Glomerular visceral epithelial cell (primary cell): ENCODE data around the gene ZNF491.
"Not testable (repeated sequence)": the region's sequence is repeated elsewhere in the genome, so short reads cannot be mapped to it uniquely, and the experiment has no call there.

Experiments used
- DNase-seq: peaks from one replicate; pipeline ENCODE4 v3.0.0-alpha.2; 2016; ENCODE audit errors: extremely low spot score

ZNF491 gene

DNA sequence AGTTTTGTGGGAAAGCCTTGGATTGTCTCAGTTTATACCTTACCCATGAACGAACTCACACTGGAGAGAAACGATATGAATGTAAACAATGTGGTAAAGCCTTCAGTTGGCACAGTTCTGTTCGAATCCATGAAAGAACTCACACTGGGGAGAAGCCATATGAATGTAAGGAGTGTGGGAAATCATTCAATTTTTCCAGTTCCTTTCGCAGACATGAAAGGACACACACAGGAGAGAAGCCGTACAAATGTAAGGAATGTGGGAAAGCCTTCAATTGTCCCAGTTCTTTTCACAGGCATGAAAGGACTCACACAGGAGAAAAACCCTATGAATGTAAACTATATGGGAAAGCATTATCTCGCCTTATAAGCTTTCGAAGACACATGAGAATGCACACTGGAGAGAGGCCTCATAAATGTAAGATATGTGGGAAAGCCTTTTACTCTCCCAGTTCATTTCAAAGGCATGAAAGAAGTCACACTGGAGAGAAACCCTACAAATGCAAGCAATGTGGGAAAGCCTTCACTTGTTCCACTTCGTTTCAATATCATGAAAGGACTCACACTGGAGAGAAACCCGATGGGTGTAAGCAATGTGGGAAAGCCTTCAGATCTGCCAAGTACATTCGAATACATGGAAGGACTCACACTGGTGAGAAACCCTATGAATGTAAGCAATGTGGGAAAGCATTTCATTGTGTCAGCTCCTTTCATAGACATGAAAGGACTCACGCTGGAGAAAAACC is 8.2 kb downstream of the ZNF491 start:
- DNase-seq: no peak

DNA sequence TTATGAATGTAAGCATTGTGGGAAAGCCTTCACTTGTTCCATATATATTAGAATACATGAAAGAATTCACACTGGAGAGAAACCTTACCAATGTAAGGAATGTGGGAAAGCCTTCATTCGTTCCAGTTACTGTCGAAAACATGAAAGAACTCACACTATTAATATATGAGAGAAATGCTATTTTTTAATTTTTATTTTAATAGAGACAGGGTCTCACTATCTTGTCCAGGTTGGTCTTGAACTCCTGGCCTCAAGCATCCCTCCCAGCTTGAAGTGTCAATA is 8.7 kb downstream of the ZNF491 start:
- DNase-seq: no peak

GRCh38 chr19:11813703-11814028 is 15.3 kb downstream of the ZNF491 start:
- DNase-seq: no peak

DNA sequence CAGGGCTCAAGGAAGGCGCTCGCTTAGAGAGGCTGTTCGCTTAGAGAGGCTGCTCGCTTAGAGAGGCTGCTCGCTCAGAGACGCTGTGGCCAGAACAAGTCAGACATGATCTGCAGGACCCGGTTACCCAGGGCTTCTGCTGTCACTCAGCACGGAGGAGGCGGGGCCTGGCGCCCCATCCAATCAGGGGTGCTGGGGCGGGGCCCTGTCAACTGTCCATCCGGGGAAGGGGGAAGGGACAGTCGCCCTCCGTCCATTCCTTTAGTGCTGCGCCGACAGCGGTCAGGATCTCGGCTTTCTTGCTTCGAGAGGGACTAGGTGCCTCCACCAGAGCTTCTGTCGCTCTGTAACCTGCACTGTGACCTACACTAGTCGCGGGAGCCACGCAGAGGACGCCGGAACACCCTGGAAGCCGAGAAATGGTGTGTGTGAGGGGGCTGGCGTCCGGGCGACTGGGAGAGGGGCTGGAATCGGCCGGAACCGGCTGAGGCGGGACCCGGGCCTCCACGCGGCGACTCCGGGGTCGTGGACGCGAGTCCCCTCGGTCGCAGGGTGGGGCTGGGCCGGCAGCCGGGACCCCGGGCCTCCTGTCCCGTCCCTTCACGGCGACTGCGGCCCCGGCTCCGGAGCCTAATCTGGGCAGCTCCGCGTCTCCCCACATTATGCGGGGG is 15.8 kb downstream of the ZNF491 start, which contains the start of gene ZNF440:
TSS of gene ZNF440 (plus strand) at position 245 of the 671 bp plus-strand sequence. CDS start at position 420, 175 bp downstream.
- DNase-seq: peak; percentile 94

- peak; percentile 15 for DNase-seq
Measured at GRCh38 chr19:11814700-11815035, 16.3 kb downstream of the ZNF491 start.

GRCh38 chr19:11821474-11822109 is 23.3 kb downstream of the ZNF491 start:
- DNase-seq: peak; percentile 34

- not testable (repeated sequence) for DNase-seq
Measured at GRCh38 chr19:11828957-11829876, 30.9 kb downstream of the ZNF491 start.

DNA sequence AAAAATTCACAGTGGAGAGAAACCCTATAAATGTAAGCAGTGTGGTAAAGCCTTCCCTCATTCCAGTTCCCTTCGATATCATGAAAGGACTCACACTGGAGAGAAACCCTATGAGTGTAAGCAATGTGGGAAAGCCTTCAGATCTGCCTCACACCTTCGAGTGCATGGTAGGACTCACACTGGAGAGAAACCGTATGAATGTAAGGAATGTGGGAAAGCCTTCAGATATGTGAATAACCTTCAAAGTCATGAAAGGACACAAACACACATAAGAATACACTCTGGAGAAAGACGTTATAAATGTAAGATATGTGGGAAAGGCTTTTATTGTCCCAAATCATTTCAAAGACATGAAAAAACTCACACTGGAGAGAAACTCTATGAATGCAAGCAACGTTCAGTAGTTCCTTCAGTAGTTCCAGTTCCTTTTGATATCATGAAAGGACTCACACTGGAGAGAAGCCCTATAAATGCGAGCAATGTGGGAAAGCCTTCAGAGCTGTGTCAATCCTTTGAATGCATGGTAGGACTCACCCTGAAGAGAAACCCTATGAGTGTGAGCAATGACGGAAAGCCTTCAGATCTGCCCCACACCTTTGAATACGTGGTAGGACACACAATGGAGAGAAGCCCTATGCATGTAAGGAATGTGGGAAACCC is 34.1 kb downstream of the ZNF491 start:
- no peak for DNase-seq

- no peak for DNase-seq
Measured at GRCh38 chr19:11833541-11833940, 35.2 kb downstream of the ZNF491 start.

- DNase-seq: not testable (repeated sequence)
Measured at GRCh38 chr19:11835626-11836066, 37.3 kb downstream of the ZNF491 start.

- no peak for DNase-seq
Measured at GRCh38 chr19:11843722-11844121, 45.4 kb downstream of the ZNF491 start.

- DNase-seq: not testable (repeated sequence)
Measured at GRCh38 chr19:11847615-11848014, 49.3 kb downstream of the ZNF491 start.

DNA sequence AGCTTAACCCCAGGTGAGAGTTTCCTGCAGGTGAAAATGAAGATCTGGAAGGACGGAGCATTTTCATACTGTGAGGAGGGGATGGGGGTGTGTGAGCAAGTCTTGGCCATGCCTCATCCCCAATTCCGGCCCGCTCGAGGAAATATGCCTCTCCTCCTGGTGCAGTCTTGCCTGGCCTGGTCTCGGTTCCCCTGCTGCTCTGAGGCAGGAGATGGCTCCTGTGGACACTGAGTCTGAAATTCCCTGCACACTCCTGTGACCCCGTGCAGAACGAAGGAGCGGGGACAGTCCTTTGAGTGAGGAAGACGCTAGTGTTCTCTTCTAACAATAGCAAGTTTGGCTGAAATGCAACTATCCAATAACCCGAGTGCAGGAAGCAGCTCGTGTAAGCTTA is 49.9 kb downstream of the ZNF491 start:
- no peak for DNase-seq

DNA sequence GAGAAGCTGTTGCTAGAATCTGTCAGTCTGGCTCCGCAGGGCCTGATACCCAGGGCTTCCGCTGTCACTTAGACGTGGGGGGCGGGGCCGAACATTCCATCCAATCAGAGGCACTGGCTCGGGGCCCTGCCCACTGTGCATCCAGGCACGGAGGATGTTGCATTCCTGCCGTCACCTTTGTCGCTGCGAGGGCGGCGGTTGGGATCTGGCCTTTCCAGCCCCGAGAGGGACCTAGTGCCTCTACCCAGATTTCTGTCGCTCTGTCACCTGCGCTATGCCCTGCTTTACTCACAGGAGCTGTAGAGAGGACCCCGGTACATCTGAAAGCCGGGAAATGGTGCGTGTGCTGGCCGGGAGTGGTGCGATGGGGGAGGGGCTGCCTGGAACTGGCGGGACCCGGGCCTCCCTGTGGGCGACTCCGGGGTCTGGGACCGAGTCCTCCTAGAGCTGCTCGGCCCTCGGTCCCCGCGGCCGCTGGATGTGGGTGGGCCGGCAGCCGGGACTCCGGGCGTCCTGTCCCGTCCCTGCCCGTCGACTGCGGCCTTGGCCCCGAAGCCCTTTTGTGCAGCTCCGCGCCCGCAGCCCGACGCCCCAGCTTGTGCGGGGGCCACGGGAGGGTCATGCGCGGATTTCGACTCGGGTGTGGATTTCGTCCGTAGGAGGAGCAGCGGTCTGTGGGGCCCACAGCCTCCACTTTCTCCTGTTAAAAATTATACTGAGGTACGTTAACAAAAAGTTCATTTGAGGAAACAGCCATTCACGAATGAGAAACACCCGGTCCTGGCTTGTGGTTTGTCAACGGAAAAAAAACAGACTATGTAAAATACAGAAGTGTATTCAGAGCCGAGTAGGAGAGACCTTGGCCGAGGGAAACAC is 50.5 kb downstream of the ZNF491 start, which contains the start of gene ZNF439:
TSS of gene ZNF439 (plus strand) at position 133 of the 876 bp plus-strand sequence. CDS start at position 275, 142 bp downstream.
- peak; percentile 27 for DNase-seq

DNA sequence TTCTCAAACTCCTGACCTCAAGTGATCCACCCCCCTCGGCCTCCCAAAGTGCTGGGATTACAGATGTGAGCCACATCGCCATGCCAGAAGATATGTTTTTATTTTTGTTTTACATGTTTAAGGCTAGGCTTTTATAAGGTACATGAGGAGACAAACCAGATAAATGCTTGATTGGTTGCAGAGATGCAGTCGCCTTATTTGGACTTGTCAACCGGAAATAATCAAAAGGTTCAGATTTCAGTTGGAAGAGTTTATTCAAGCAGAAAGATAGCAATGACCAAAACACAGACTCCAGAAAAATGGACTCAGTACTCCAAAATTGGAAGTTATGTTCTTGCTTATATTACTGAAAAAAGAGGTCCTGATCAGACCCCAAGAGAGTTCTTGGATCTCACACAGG is 52.0 kb downstream of the ZNF491 start:
- not testable (repeated sequence) for DNase-seq

DNA sequence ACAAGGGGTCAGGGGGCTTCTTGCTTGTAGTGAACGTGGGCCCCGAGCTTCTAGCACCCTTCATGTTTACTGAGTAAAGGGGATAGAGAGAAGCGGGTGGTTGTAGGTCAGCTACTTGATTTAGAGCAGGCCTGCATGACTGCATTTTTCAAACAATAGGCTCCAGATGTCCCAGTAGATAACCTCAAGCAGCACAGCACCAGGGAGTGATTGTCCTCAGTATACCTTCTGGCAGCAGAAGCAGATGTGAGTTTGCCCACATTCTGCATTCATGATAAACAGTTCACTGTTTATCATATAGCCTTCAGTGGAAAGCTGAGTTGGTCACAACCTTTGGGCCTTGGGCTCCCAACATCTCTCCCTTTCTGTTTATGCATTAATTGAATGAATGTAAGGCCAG is 55.0 kb downstream of the ZNF491 start:
- DNase-seq: no peak

DNA sequence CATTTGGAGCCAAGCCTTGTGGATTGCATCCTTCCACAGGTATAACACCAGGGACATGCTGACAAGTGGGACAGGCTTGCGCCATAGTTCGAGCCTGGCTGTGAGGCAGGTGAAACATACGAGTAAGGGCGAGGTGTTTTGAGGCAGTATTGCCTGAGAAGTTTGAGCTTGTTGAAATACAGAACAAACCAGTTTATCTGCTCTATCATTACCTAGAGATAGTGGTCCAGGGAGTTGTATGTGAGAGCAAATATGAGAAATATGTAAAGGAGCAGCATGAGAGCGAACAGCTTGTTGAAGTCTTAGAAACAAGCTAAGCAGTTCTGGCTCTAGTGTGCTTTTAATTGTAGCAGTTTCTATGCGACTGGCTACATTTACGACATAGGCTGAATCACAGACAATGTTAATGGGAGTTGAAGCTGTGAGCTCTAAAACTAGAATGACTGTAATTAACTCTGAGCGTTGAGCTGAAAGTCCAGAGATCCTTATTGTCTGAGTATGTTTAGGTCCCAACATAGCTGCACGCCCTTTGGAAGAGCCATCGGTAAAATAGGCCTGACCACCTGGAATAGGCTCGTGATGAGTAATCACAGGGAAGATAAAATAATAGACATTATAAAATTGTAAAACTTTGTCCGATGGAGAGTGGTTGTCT is 58.4 kb downstream of the ZNF491 start:
- DNase-seq: no peak
